ENCODE measurements around the gene PDSS2. TPM values are rescaled to one million over a fixed set of nuclear protein-coding genes. Genes with fewer than 3 reads are reported as not detected.

The PDSS2 gene
- total and polyA plus RNA-seq, 9 of the 15 experiments (the other 6 are each of a cell fraction or from before 2014, with no cell fraction given): 5.8 to 21.1 (median 12.0) TPM

DNA sequence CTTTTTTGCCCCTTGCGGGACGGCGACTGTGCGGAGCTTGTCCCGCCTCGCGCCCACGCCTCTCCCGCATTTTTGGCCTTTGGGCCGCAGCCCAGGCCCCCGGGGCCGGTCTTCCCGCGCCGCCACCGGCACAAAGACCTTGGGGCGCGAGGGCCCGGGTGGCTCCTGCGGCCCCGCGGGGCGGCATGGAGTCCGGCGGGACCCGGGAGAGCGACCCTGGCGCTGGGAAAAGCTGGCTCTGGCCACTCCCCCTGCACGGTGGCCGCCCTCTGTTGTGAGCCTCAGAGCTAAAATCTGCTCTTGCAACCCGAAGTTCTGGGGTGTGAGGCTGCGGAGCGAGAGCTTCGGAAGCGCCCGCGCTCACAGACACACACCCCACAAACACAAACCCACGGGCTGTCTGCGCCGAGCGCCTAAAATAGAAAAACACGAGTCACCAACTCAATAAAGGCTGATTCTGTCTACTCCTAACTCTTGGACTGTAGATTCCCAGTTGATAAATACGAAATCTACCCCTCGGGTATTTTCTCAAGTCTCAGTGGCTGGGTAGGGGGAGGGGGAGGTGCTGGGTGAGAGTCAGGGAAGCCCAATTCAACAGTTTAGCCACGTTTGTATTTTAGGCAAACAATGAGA is 343.6 kb downstream of the PDSS2 start (continued):
- TF ChIP-seq CHD1 (IDR thresholded peaks at IDR 0.05; ENCODE audit: low read length): peak; percentile 80
- TF ChIP-seq ZNF3 (CRISPR knock-in tag; IDR thresholded peaks at IDR 0.05): no peak
- TF ChIP-seq PRPF4 (IDR thresholded peaks at IDR 0.05; ENCODE audit: insufficient read depth, low read depth, low read length, poor library complexity, severe bottlenecking): peak; percentile 47
- 0 out of 2 replicates have a peak, but pooled peaks have one; percentile 43 for TF ChIP-seq KLF13 (tag; IDR thresholded peaks at IDR 0.05; ENCODE audit: borderline replicate concordance, low read depth)
- 0 out of 2 replicates have a peak, but pooled peaks have one; percentile 43 for TF ChIP-seq PHF21A (IDR thresholded peaks at IDR 0.05; ENCODE audit: borderline replicate concordance, low read depth)

DNA sequence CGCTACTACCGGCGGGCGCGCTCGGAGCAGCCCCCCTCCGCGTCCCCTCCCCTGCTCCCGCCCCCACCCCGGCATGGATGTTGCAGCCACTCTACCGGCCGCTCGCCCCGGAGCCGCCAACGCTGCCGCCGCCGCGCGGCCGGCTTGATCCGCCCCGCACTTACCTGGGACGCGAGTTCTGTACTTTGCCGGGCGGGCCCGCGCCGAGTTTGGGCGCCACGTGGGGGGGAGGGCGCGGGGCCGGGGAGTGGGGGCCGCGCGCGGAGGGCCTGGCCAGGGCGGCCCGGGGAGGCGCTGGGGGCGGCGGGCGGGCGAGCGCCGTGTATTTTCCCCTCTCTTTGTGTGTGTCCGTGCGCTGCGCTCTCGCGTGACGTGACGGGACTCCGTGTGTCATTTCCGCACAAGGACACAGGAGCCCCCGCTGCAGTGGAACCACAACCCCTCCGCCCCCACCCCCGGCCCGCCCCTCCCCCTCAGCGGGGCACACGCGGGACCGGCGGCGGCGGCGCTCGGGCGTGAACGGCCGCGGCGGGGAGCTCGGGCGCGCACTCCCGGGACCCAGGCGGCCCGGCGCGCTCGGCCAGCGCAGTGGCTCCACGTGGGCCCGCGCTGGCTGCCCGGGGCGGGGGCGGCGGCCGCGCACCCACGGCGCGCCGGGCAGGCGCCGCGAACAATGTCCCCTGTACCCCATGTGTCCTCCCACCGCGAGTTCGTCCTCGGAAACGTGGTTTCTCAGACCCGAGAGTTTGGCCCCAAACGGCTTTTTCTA is 344.3 kb downstream of the PDSS2 start, which contains the start of gene BEND3:
TSS of gene BEND3 (minus strand) at position 590 of the 769 bp plus-strand sequence. CDS start 16,230 bp downstream, outside the sequence.
- in situ Hi-C loops (cut with MboI): no loop called here
- H3K27me3 ChIP-seq (ENCODE audit: control insufficient read depth in 2 of 2, insufficient read depth in 2 of 2, low read length in 2 of 2): no peaks in the 10 kb centered on the region
- FAIRE-seq (no peak), DNase-seq (ENCODE audit: extremely low read depth in 1 of 4, low spot score in 3 of 4) (peak; percentile 67 to 83 (median 76)), ATAC-seq (peak; percentile 21)
- H3K4me1 ChIP-seq (replicated peaks in 1 of 2; ENCODE audit: control insufficient read depth in 2 of 2, insufficient read depth in 2 of 2, low read length in 2 of 2): peaks cover 17 to 32% of the 10 kb centered on the region in 2 experiments
- intact Hi-C loops (cut with micrococcal nuclease): loop anchor here (1.0 to 10.0 kb wide), 3 partner anchors 38 to 790 kb away; partner anchors contain the start of genes ATG5 and MTRES1
- peak within 1 kb of the TSS; percentile 96 for H2AFZ ChIP-seq (ENCODE audit: low read depth, low read length)
- ChIA-PET CTCF (ENCODE audit: low intra/inter-chr PET ratio) (interaction anchor here (1.6 kb wide), 1 partner anchor 87 kb away, joined by 4 read pairs; the partner anchor contains the start of gene MTRES1), POLR2A (interaction anchor here (0.8 to 1.5 kb wide), 11 partner anchors 9 to 775 kb away, joined by 3 to 11 read pairs (median 3); partner anchors contain the start of gene PDSS2)
- no peaks in the 10 kb centered on the region for H3K9me1 ChIP-seq (ENCODE audit: control insufficient read depth, insufficient read depth, low read length)
- H3K4me2 ChIP-seq (ENCODE audit: insufficient read depth, low read length): peak within 1 kb of the TSS; percentile 83
- peak within 1 kb of the TSS; percentile 80 to 94 for H3K9ac ChIP-seq (ENCODE audit: insufficient read depth in 1 of 2, low read depth in 2 of 2, low read length in 2 of 2)
- BruUV-seq (replicated peaks): no TSS peak
- H3K4me3 ChIP-seq: peak within 1 kb of the TSS; percentile 58
- no peaks in the 10 kb centered on the region for H4K20me1 ChIP-seq (replicated peaks; ENCODE audit: control insufficient read depth, insufficient read depth, low read length)
- peaks cover 10% of the 10 kb centered on the region for H3K79me2 ChIP-seq (ENCODE audit: control insufficient read depth, insufficient read depth, low read length)
- peak within 1 kb of the TSS; percentile 85 for H3K27ac ChIP-seq (ENCODE audit: extremely low read depth, low read depth, low read length)
- H3K36me3 ChIP-seq (ENCODE audit: control insufficient read depth, insufficient read depth, low read length): no peaks in the 10 kb centered on the region
- WGBS (ENCODE audit: insufficient coverage, low coverage, missing lambda C conversion rate): 0% methylated on average over 37 of the region's 109 CpGs
- no peaks in the 10 kb centered on the region for H3K9me3 ChIP-seq (replicated peaks; ENCODE audit: control insufficient read depth, insufficient read depth, low read depth, low read length)
- TF ChIP-seq SMAD3 (CRISPR knock-in tag; conservative IDR thresholded peaks at IDR 0.05): no peak
- TF ChIP-seq TAF1 (IDR thresholded peaks at IDR 0.05; ENCODE audit: control insufficient read depth, extremely low read depth, insufficient read depth, low read length, severe bottlenecking): peak; percentile 40
- TF ChIP-seq NR4A1 (CRISPR knock-in tag; IDR thresholded peaks at IDR 0.05): no peak
- TF ChIP-seq NR4A1 (tag; IDR thresholded peaks at IDR 0.05): no peak
- TF ChIP-seq, protein P1, sequence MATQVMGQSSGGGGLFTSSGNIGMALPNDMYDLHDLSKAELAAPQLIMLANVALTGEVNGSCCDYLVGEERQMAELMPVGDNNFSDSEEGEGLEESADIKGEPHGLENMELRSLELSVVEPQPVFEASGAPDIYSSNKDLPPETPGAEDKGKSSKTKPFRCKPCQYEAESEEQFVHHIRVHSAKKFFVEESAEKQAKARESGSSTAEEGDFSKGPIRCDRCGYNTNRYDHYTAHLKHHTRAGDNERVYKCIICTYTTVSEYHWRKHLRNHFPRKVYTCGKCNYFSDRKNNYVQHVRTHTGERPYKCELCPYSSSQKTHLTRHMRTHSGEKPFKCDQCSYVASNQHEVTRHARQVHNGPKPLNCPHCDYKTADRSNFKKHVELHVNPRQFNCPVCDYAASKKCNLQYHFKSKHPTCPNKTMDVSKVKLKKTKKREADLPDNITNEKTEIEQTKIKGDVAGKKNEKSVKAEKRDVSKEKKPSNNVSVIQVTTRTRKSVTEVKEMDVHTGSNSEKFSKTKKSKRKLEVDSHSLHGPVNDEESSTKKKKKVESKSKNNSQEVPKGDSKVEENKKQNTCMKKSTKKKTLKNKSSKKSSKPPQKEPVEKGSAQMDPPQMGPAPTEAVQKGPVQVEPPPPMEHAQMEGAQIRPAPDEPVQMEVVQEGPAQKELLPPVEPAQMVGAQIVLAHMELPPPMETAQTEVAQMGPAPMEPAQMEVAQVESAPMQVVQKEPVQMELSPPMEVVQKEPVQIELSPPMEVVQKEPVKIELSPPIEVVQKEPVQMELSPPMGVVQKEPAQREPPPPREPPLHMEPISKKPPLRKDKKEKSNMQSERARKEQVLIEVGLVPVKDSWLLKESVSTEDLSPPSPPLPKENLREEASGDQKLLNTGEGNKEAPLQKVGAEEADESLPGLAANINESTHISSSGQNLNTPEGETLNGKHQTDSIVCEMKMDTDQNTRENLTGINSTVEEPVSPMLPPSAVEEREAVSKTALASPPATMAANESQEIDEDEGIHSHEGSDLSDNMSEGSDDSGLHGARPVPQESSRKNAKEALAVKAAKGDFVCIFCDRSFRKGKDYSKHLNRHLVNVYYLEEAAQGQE (IDR thresholded peaks at IDR 0.05; ENCODE audit: borderline replicate concordance): 0 out of 2 replicates have a peak, but pooled peaks have one; percentile 9
- TF ChIP-seq, protein P1 (CRISPR knock-in tag; IDR thresholded peaks at IDR 0.05; ENCODE audit: low read depth): no peak
